GM12872 (cell line): ENCODE data around the gene PDLIM5.

ENCODE experiments used
- TF ChIP-seq, protein P1 (sequence below): IDR thresholded peaks from 3 replicates; pipeline ENCODE4 v1.5.1; 2011; ENCODE audit warnings: low read depth, mild to moderate bottlenecking, low read length, moderate library complexity; ENCODE audit not compliant: insufficient read depth

Gene PDLIM5

DNA sequence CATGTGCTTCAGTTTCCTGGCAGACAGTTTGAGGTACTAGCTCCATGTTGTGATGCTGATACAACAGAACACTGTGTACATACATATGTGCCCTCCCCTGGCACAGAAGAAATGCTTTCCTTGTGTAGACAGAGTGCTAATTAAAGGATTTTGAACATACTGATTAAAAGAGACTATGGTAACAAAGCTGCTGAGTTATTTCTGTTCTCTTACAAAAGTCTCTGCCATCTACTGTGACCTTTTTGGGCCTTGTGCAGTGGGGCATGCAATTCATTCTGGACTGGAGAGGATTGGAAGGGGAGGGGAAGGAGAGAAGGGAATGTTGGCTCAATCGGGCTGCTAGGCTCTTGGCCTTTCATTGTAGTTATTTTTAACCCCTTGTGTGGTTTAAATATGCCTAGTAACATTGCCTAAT is 6.0 kb downstream of the PDLIM5 start:
- TF ChIP-seq, protein P1, sequence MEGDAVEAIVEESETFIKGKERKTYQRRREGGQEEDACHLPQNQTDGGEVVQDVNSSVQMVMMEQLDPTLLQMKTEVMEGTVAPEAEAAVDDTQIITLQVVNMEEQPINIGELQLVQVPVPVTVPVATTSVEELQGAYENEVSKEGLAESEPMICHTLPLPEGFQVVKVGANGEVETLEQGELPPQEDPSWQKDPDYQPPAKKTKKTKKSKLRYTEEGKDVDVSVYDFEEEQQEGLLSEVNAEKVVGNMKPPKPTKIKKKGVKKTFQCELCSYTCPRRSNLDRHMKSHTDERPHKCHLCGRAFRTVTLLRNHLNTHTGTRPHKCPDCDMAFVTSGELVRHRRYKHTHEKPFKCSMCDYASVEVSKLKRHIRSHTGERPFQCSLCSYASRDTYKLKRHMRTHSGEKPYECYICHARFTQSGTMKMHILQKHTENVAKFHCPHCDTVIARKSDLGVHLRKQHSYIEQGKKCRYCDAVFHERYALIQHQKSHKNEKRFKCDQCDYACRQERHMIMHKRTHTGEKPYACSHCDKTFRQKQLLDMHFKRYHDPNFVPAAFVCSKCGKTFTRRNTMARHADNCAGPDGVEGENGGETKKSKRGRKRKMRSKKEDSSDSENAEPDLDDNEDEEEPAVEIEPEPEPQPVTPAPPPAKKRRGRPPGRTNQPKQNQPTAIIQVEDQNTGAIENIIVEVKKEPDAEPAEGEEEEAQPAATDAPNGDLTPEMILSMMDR: no peak

DNA sequence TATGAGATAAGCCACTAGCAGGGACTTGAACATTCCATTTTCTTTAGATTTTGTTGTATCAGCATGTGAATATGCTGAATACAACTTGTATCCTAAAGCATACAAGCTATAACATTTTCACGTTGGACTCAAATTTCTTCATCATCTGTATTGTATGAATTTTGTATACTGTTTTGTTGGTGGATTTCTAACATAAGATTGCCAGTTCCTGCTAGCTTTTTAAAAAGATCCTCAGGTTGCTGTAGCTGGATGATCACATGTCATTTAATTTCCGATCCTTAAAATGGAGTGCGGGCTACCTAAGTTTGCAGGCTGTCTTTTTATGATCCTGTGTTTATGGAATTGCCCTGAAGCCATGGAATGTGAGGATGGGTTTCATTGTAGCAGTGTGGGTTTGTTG is 6.9 kb downstream of the PDLIM5 start:
- TF ChIP-seq, protein P1: no peak

DNA sequence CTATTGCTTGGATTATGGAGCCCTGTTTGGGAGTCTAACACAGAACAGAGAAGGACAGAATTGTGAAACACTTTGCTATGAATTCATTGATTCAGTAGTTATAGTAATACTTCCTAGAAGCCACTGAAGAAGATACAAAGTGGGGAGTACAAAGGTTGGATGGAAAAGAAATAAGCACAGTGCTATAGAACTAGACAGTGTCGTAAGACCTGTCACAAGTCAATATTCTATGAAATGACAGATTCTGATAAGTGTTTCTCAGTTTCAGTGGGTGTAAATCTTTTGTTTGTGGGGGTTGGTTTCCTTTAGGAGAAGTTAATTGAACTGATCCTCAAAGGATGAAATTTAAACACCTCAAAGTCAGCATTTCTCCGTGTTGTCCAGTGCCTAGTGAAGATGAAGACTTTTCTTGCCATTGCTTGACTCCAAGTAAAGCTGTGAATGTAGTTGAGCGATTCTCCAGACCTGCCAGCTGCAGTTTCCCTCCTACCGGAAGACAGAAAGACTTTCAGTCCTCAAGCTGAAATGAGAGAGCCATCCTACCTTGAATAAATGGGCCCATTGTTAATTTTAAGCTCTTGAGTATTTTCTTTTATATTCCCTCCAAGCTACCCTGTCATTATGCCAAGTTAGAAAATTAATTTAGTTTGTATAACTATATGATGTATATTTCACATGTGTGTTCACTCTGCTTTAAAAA is 7.9 kb downstream of the PDLIM5 start:
- TF ChIP-seq, protein P1: no peak

DNA sequence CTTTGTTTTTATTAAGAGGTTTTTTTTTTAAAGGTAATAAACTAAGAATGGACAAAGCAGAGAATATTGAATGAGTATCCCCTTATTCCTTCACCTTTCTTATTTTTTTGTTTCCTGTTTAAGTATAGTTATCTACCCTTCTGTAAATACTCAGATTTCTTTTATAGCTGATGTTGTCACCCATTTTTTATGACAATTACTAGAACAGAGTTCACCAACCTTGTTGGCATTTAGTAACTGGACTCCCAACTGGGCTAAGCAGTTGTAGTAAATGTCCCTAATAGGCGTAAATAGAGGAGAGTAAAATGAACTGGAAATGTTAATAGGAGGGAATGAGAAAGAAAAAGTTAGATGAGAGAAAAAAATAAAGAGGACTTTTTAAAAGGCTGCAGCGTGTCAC is 9.8 kb downstream of the PDLIM5 start:
- TF ChIP-seq, protein P1: no peak

DNA sequence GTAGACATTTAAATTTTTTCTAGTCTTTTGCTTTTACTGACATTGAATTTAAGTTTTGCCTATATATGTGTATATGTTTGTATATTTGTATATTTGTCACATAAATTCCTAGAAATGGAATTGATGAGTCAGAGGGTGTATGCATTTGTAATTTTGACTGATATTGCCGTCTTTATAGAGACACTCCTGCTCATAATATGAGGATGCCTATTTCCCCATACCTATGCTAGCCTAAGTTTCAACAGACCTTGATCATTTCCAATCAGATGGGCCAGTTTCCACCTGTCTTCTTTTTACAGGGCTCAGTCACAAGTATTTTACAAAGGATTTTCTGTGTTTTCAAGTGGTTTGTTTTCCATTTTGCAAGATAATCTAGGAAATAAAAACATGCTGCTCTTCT is 10.8 kb downstream of the PDLIM5 start:
- TF ChIP-seq, protein P1: no peak

DNA sequence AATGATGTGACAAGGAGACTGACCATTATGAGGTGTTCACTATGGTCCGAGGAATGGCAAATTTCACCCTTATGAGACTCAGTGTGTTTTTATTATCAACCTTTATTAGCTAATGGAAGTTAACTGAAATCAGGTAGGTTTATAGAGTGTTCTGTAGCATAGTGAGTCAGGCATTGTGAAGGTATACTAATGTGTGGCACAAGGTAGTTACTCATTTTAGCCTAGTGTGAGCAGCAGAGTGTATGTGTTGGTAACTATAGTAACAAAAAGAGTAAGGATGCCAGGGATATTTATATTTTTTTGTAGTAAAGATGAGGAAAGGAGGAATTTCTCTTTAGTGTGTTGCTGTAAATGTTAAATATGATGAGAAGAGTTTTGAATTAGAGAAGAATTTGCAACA is 12.0 kb downstream of the PDLIM5 start:
- TF ChIP-seq, protein P1: no peak

DNA sequence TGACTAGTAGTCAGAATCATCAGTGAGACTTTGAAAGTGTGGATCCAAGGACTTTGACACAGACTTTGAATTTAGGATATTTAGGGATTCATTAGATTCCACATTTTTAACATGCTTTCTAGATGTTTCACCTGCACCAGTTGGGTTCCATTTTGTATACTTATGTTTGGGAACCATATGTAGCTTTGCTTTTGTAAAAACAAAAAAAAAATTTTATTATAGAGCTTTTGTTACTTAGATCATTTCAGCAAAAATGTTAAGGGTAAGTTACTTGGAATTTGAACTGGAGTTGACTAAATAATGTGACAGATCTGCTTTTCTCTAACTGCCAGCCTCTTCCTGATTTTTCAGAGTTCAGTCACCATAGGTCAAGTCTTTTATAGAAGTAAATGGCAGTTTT is 14.6 kb downstream of the PDLIM5 start:
- TF ChIP-seq, protein P1: no peak

DNA sequence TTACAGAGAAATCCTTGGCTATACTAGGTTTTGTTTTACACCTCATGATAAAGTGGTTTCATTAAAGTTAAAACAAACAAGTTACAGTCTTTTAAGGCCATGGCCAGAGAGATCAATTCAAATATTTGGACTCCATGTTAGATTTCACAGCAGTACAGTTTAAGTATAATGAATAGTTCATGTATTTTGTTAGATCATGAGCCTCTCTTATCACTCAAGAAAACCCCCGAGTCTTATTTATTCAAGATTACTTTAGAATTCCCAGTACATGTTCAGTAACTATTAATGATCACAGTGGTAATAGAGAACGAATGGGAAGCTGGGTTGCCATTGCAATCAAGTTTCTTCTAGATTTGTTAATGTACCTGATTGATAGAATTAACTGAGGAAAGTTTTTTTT is 15.2 kb downstream of the PDLIM5 start:
- TF ChIP-seq, protein P1: no peak
